ENCODE data around the gene UGT3A1.

The UGT3A1 gene

GRCh38 chr5:36026706-36027465, 35.7 kb upstream of the UGT3A1 start:
- TF ChIP-seq TAF1 (IDR thresholded peaks at IDR 0.05; ENCODE audit: borderline replicate concordance, insufficient read depth, low read length): no peak
- TF ChIP-seq SIN3A (IDR thresholded peaks at IDR 0.05; ENCODE audit: borderline replicate concordance, insufficient read depth, low read length): no peak
- no peak for TF ChIP-seq POLR2AphosphoS5 (IDR thresholded peaks at IDR 0.05; ENCODE audit: low read depth, low read length)
- TF ChIP-seq FOXP2 (optimal IDR thresholded peaks at IDR 0.05; ENCODE audit: borderline replicate concordance, extremely low read depth, extremely low read length, insufficient read depth): no peak

DNA sequence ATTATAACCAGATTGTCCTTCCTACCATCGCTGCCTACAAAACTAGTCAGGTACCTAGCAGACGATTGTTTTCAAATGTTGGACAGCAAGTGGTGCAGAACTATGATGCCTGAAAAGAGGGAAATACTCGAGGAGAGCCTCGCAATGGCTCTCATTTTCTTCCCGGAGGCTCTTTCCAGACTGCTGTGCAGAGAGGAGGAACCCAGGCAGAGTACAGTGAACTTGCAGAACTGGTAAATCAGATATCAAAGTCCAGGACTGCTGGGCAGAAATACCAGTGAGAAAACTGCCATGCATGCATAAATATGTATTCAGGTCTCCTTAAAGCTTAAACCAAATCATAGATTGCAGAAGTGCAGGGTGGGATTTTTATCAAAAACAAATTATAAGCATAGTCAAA, 26.4 kb upstream of the UGT3A1 start:
- TF ChIP-seq FOXP2 (optimal IDR thresholded peaks at IDR 0.05; ENCODE audit: borderline replicate concordance, extremely low read depth, extremely low read length, insufficient read depth) (no peak), POLR2AphosphoS5 (IDR thresholded peaks at IDR 0.05; ENCODE audit: low read depth, low read length) (no peak), TAF1 (IDR thresholded peaks at IDR 0.05; ENCODE audit: borderline replicate concordance, insufficient read depth, low read length) (no peak), SIN3A (IDR thresholded peaks at IDR 0.05; ENCODE audit: borderline replicate concordance, insufficient read depth, low read length) (no peak), REST (IDR thresholded peaks at IDR 0.05; ENCODE audit: insufficient read depth in 1 of 2, low read depth in 2 of 2, low read length in 2 of 2) (no peak)

GRCh38 chr5:36017004-36017403, 25.8 kb upstream of the UGT3A1 start:
- TF ChIP-seq TAF1 (IDR thresholded peaks at IDR 0.05; ENCODE audit: borderline replicate concordance, insufficient read depth, low read length) (no peak), REST (IDR thresholded peaks at IDR 0.05; ENCODE audit: insufficient read depth in 1 of 2, low read depth in 2 of 2, low read length in 2 of 2) (no peak), SIN3A (IDR thresholded peaks at IDR 0.05; ENCODE audit: borderline replicate concordance, insufficient read depth, low read length) (no peak)

DNA sequence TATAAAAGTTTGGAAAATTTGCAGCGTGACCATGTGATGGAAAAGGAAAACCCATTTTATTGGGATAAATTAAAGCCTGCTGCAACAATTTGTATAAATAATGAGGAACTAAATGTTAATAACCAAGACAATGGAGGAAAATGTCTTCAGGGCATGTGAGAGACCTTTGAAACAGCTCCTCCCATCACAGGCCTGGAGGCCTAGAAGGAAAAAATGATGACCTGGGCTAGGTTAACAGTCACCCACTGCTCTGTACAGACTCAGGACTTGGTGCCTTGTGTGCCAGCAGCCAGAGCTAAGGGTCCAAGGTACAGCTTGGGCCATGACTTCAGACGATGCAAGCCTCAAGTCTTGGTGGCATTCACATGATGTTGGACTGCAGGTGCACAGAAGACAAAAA, 22.0 kb upstream of the UGT3A1 start:
- TF ChIP-seq TAF1 (IDR thresholded peaks at IDR 0.05; ENCODE audit: borderline replicate concordance, insufficient read depth, low read length): no peak
- TF ChIP-seq POLR2AphosphoS5 (IDR thresholded peaks at IDR 0.05; ENCODE audit: low read depth, low read length): no peak
- TF ChIP-seq SIN3A (IDR thresholded peaks at IDR 0.05; ENCODE audit: borderline replicate concordance, insufficient read depth, low read length): no peak
- TF ChIP-seq REST (IDR thresholded peaks at IDR 0.05; ENCODE audit: insufficient read depth in 1 of 2, low read depth in 2 of 2, low read length in 2 of 2): no peak
- no peak for TF ChIP-seq FOXP2 (optimal IDR thresholded peaks at IDR 0.05; ENCODE audit: borderline replicate concordance, extremely low read depth, extremely low read length, insufficient read depth)

DNA sequence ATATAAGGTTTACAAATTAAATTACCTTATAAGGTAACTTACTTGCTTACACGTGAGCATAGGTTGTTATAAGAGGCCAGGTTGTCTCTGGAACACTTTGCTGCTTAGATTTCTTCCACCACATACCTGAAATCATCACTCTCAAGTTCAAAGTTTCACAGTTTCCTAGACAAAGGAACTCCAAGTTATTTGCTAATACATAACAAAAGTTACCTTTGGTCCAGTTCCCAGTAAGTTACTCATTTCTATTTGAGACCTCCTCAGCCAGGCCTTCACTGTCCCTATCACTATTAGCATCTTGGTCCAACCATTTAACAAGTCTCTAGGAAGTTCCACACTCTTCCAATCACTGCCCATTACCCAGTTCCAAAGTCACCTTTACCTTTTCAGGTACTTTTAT, 18.5 kb upstream of the UGT3A1 start:
- TF ChIP-seq SIN3A (IDR thresholded peaks at IDR 0.05; ENCODE audit: borderline replicate concordance, insufficient read depth, low read length): no peak
- no peak for TF ChIP-seq POLR2AphosphoS5 (IDR thresholded peaks at IDR 0.05; ENCODE audit: low read depth, low read length)
- no peak for TF ChIP-seq FOXP2 (optimal IDR thresholded peaks at IDR 0.05; ENCODE audit: borderline replicate concordance, extremely low read depth, extremely low read length, insufficient read depth)
- no peak for TF ChIP-seq TAF1 (IDR thresholded peaks at IDR 0.05; ENCODE audit: borderline replicate concordance, insufficient read depth, low read length)

DNA sequence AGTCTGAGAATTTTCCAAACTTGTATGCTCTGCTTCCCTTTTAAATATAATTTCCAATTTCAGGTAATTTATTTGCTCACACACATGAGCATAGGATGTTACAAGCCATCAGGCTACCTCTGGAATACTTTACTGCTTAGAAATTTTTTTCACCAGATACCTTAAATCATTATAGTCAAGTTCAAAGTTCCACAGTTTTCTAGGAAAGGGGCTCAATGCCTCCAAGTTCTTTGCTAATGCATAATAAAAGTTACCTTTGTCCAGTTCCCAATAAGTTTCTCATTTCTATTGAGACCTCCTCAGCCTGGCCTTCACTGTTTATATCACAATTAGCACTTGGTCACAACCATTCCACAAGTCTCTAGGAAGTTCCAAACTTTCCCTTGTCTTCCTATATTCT, 16.2 kb upstream of the UGT3A1 start:
- TF ChIP-seq SIN3A (IDR thresholded peaks at IDR 0.05; ENCODE audit: borderline replicate concordance, insufficient read depth, low read length) (no peak), POLR2AphosphoS5 (IDR thresholded peaks at IDR 0.05; ENCODE audit: low read depth, low read length) (no peak), FOXP2 (optimal IDR thresholded peaks at IDR 0.05; ENCODE audit: borderline replicate concordance, extremely low read depth, extremely low read length, insufficient read depth) (no peak), TAF1 (IDR thresholded peaks at IDR 0.05; ENCODE audit: borderline replicate concordance, insufficient read depth, low read length) (no peak), REST (IDR thresholded peaks at IDR 0.05; ENCODE audit: insufficient read depth in 1 of 2, low read depth in 2 of 2, low read length in 2 of 2) (no peak)
